ENCODE data around the gene RTEL1. TPM values are rescaled to one million over a fixed set of nuclear protein-coding genes. Genes with fewer than 3 reads are reported as not detected.
A peak's percentile ranks its signal among the peaks of the same experiment; 100 is the strongest.

The RTEL1 gene
- total and polyA plus RNA-seq, 9 of the 15 experiments (the other 6 are each of a cell fraction or from before 2014, with no cell fraction given): 0.36 to 61.0 (median 17.9) TPM

GRCh38 chr20:63641792-63642523 is 16.2 kb upstream of the RTEL1 start (continued):
- no peak for TF ChIP-seq CHD4 (IDR thresholded peaks at IDR 0.05; ENCODE audit: insufficient read depth, insufficient replicate concordance, low read depth, low read length, poor library complexity, severe bottlenecking)
- TF ChIP-seq ZBTB33 (CRISPR knock-in tag; IDR thresholded peaks at IDR 0.05): no peak
- no peak for TF ChIP-seq ILK (tag; IDR thresholded peaks at IDR 0.05; ENCODE audit: borderline replicate concordance, low read depth)
- TF ChIP-seq ZNF445 (CRISPR knock-in tag; IDR thresholded peaks at IDR 0.05; ENCODE audit: low read depth): no peak
- TF ChIP-seq TAF1 (IDR thresholded peaks at IDR 0.05; ENCODE audit: control insufficient read depth, extremely low read depth, insufficient read depth, low read length, severe bottlenecking): peak; percentile 14
- TF ChIP-seq, protein P1, sequence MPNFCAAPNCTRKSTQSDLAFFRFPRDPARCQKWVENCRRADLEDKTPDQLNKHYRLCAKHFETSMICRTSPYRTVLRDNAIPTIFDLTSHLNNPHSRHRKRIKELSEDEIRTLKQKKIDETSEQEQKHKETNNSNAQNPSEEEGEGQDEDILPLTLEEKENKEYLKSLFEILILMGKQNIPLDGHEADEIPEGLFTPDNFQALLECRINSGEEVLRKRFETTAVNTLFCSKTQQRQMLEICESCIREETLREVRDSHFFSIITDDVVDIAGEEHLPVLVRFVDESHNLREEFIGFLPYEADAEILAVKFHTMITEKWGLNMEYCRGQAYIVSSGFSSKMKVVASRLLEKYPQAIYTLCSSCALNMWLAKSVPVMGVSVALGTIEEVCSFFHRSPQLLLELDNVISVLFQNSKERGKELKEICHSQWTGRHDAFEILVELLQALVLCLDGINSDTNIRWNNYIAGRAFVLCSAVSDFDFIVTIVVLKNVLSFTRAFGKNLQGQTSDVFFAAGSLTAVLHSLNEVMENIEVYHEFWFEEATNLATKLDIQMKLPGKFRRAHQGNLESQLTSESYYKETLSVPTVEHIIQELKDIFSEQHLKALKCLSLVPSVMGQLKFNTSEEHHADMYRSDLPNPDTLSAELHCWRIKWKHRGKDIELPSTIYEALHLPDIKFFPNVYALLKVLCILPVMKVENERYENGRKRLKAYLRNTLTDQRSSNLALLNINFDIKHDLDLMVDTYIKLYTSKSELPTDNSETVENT (CRISPR knock-in tag; IDR thresholded peaks at IDR 0.05): 0 out of 2 replicates have a peak, but pooled peaks have one; percentile 28
- no peak for TF ChIP-seq KAT2B (IDR thresholded peaks at IDR 0.05; ENCODE audit: low read depth, low read length)
- TF ChIP-seq NFRKB (IDR thresholded peaks at IDR 0.05; ENCODE audit: low read depth): no peak
- TF ChIP-seq MYNN (IDR thresholded peaks at IDR 0.05): 0 out of 2 replicates have a peak, but pooled peaks have one; percentile 17
- no peak for TF ChIP-seq MYNN (CRISPR knock-in tag; IDR thresholded peaks at IDR 0.05)
- no peak for TF ChIP-seq ZNF253 (CRISPR knock-in tag; conservative IDR thresholded peaks at IDR 0.05)
- no peak for TF ChIP-seq GTF2F1 (IDR thresholded peaks at IDR 0.05; ENCODE audit: low read depth, low read length)
- TF ChIP-seq POU5F1 (IDR thresholded peaks at IDR 0.05; ENCODE audit: borderline replicate concordance, low read depth, low read length, partially characterized antibody): no peak
- TF ChIP-seq, protein P2, sequence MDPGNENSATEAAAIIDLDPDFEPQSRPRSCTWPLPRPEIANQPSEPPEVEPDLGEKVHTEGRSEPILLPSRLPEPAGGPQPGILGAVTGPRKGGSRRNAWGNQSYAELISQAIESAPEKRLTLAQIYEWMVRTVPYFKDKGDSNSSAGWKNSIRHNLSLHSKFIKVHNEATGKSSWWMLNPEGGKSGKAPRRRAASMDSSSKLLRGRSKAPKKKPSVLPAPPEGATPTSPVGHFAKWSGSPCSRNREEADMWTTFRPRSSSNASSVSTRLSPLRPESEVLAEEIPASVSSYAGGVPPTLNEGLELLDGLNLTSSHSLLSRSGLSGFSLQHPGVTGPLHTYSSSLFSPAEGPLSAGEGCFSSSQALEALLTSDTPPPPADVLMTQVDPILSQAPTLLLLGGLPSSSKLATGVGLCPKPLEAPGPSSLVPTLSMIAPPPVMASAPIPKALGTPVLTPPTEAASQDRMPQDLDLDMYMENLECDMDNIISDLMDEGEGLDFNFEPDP (CRISPR knock-in tag; IDR thresholded peaks at IDR 0.05): no peak
- peak; percentile 63; the same call in 1 of the 2 replicates for TF ChIP-seq EGR1 (conservative IDR thresholded peaks at IDR 0.05)
- TF ChIP-seq NFIX (CRISPR knock-in tag; IDR thresholded peaks at IDR 0.05; ENCODE audit: low read depth): no peak
- TF ChIP-seq HDAC2 (IDR thresholded peaks at IDR 0.05): no peak
- no peak for TF ChIP-seq SMAD1 (IDR thresholded peaks at IDR 0.05; ENCODE audit: low read depth, low read length, partially characterized antibody)
- no peak for TF ChIP-seq ARHGAP35 (IDR thresholded peaks at IDR 0.05; ENCODE audit: partially characterized antibody)
- no peak for TF ChIP-seq KDM5B (IDR thresholded peaks at IDR 0.05; ENCODE audit: insufficient replicate concordance, low read depth, low read length)
- TF ChIP-seq HINFP (tag; conservative IDR thresholded peaks at IDR 0.05; ENCODE audit: low read depth): no peak
